Activated CD8-positive, alpha-beta T cell treated with anti-CD3 and anti-CD28 coated beads, Interleukin-2, amount 10 ng/mL, durations not matched to agents 7 days and 5 days (primary cell): ENCODE data around the gene CIBAR2. TPM values are rescaled to one million over a fixed set of nuclear protein-coding genes. Genes with fewer than 3 reads are reported as not detected.
"Not testable (repeated sequence)": the region's sequence is repeated elsewhere in the genome, so short reads cannot be mapped to it uniquely, and the experiment has no call there.

Experiments
- ATAC-seq: fragments of 150-1000 bp; cut with Tn5 transposase; one replicate; pipeline ENCODE4 v1.10.0; 2021; ENCODE audit warnings: moderate library complexity
- CTCF ChIA-PET: fragments of 350-600 bp; sonication (Branson Sonifier 250); formaldehyde crosslinking; loops from one replicate; lab custom pipeline; 2021; ENCODE audit warnings: antibody characterized with exemption; lab: Charles Lee
- POLR2A ChIA-PET: fragments of 350-600 bp; sonication (Branson Sonifier 250); formaldehyde crosslinking; loops from one replicate; lab custom pipeline; 2021; ENCODE audit warnings: antibody characterized with exemption; lab: Charles Lee
- DNase-seq: peaks from one replicate; pipeline ENCODE4 v3.0.0-alpha.2; 2020
- H3K27ac Mint-ChIP-seq: one replicate; pipeline ENCODE4 v1.8.0; 2021; ENCODE audit warnings: mild to moderate bottlenecking, mixed read lengths
- H3K27me3 Mint-ChIP-seq: one replicate; pipeline ENCODE4 v1.8.0; 2021; ENCODE audit warnings: low read depth, mixed read lengths
- H3K36me3 Mint-ChIP-seq: one replicate; pipeline ENCODE4 v1.8.0; 2021; ENCODE audit warnings: low read depth, mixed read lengths
- H3K4me1 Mint-ChIP-seq: one replicate; pipeline ENCODE4 v1.8.0; 2021; ENCODE audit warnings: low read depth, mixed read lengths
- H3K4me3 Mint-ChIP-seq: one replicate; pipeline ENCODE4 v1.8.0; 2021; ENCODE audit warnings: mild to moderate bottlenecking, mixed read lengths
- H3K9me3 Mint-ChIP-seq: one replicate; pipeline ENCODE4 v1.8.0; 2022; ENCODE audit warnings: mixed read lengths; ENCODE audit not compliant: insufficient read depth
- total RNA-seq, 2 experiments: library from RNA; stranded (reverse); gene quantifications; one replicate each; pipeline ENCODE4 v1.2.3, GENCODE V29; 2021

CIBAR2 gene
- total RNA-seq, 2 experiments from 2014 or later: not detected

GRCh38 chr16:85062845-85063244, 49.4 kb downstream of the CIBAR2 start:
- ChIA-PET CTCF (interaction anchor here (1.6 kb wide), 1 partner anchor 24 kb away, joined by 4 read pairs; no protein-coding TSS in a partner anchor), POLR2A (no interaction called here)
- Mint-ChIP-seq H3K27ac (no peak overlapping the region), H3K4me1 (peaks cover 17% of the 10 kb centered on the region), H3K27me3 (no peaks in the 10 kb centered on the region), H3K36me3 (peaks cover 2% of the 10 kb centered on the region), H3K9me3 (no peaks in the 10 kb centered on the region), H3K4me3 (no peak overlapping the region)
- no peak for DNase-seq
- no peak for ATAC-seq

- POLR2A ChIA-PET: no interaction called here
- no peaks in the 10 kb centered on the region for H3K9me3 Mint-ChIP-seq
- no peak overlapping the region for H3K27ac Mint-ChIP-seq
- CTCF ChIA-PET: interaction anchor here (1.6 to 1.7 kb wide), 2 partner anchors 24 to 25 kb away, joined by 4 to 6 read pairs; no protein-coding TSS in a partner anchor
- H3K36me3 Mint-ChIP-seq: peaks cover under 1% of the 10 kb centered on the region
- no peak overlapping the region for H3K4me3 Mint-ChIP-seq
- peaks cover under 1% of the 10 kb centered on the region for H3K27me3 Mint-ChIP-seq
- H3K4me1 Mint-ChIP-seq: peaks cover 22% of the 10 kb centered on the region
- ATAC-seq (no peak), DNase-seq (no peak)
Observed at GRCh38 chr16:85062323-85062722, 49.9 kb downstream of the CIBAR2 start.

- no peak overlapping the region for H3K27ac Mint-ChIP-seq
- ChIA-PET POLR2A (no interaction called here), CTCF (interaction anchor here (1.7 kb wide), 1 partner anchor 25 kb away, joined by 6 read pairs; no protein-coding TSS in a partner anchor)
- H3K36me3 Mint-ChIP-seq: no peaks in the 10 kb centered on the region
- DNase-seq: no peak
- H3K9me3 Mint-ChIP-seq: no peaks in the 10 kb centered on the region
- peaks cover 3% of the 10 kb centered on the region for H3K27me3 Mint-ChIP-seq
- no peak for ATAC-seq
- H3K4me1 Mint-ChIP-seq: peaks cover 29% of the 10 kb centered on the region
- no peak overlapping the region for H3K4me3 Mint-ChIP-seq
Observed at GRCh38 chr16:85061566-85061965, 50.7 kb downstream of the CIBAR2 start.

GRCh38 chr16:85058909-85059308, 53.4 kb downstream of the CIBAR2 start:
- Mint-ChIP-seq H3K27me3 (peaks cover 3% of the 10 kb centered on the region), H3K4me3 (no peak overlapping the region), H3K36me3 (peaks cover 4% of the 10 kb centered on the region), H3K27ac (no peak overlapping the region), H3K9me3 (no peaks in the 10 kb centered on the region), H3K4me1 (peaks cover 52% of the 10 kb centered on the region)
- ATAC-seq (no peak), DNase-seq (no peak)
- POLR2A ChIA-PET: no interaction called here
- CTCF ChIA-PET: interaction anchor here (0.8 to 1.5 kb wide), 3 partner anchors 12 to 31 kb away, joined by 3 to 5 read pairs (median 4); partner anchors contain the start of gene KIAA0513

- DNase-seq (no peak), ATAC-seq (no peak)
- H3K4me3 Mint-ChIP-seq: no peak overlapping the region
- H3K9me3 Mint-ChIP-seq: peaks cover 4% of the 10 kb centered on the region
- no peak overlapping the region for H3K27ac Mint-ChIP-seq
- ChIA-PET POLR2A (no interaction called here), CTCF (interaction anchor here (1.5 to 3.1 kb wide), 2 partner anchors 11 to 30 kb away, joined by 4 to 23 read pairs; partner anchors contain the start of gene KIAA0513)
- peaks cover 3% of the 10 kb centered on the region for H3K27me3 Mint-ChIP-seq
- H3K36me3 Mint-ChIP-seq: peaks cover 9% of the 10 kb centered on the region
- peaks cover 53% of the 10 kb centered on the region for H3K4me1 Mint-ChIP-seq
Observed at GRCh38 chr16:85057948-85058347, 54.3 kb downstream of the CIBAR2 start.

- POLR2A ChIA-PET: interaction anchor here (1.7 kb wide), 1 partner anchor 34 kb away, joined by 7 read pairs; no protein-coding TSS in a partner anchor
Observed at GRCh38 chr16:85057212-85057889, 54.9 kb downstream of the CIBAR2 start.

GRCh38 chr16:85056211-85056748, 56.0 kb downstream of the CIBAR2 start:
- CTCF ChIA-PET: interaction anchor here (0.9 to 3.1 kb wide), 12 partner anchors 9 to 59 kb away, joined by 3 to 27 read pairs (median 4); partner anchors contain the start of gene KIAA0513
- peak overlapping the region; percentile 98 for H3K27ac Mint-ChIP-seq

More at GRCh38 chr16:85057212-85057889, 54.9 kb downstream of the CIBAR2 start:
- DNase-seq (no peak), ATAC-seq (no peak)
- peak overlapping the region; percentile 98 for H3K27ac Mint-ChIP-seq
- H3K9me3 Mint-ChIP-seq: peaks cover 4% of the 10 kb centered on the region
- peak overlapping the region; percentile 3 for H3K4me3 Mint-ChIP-seq
- H3K4me1 Mint-ChIP-seq: peaks cover 49% of the 10 kb centered on the region
- peaks cover 9% of the 10 kb centered on the region for H3K36me3 Mint-ChIP-seq
- CTCF ChIA-PET: interaction anchor here (2.9 to 3.1 kb wide), 2 partner anchors 30 kb away, joined by 23 to 27 read pairs; partner anchors contain the start of gene KIAA0513
- H3K27me3 Mint-ChIP-seq: peaks cover 3% of the 10 kb centered on the region

GRCh38 chr16:85055493-85056210, 56.6 kb downstream of the CIBAR2 start:
- peak; percentile 99 for ATAC-seq
- H3K36me3 Mint-ChIP-seq: peaks cover 9% of the 10 kb centered on the region
- peaks cover 3% of the 10 kb centered on the region for H3K27me3 Mint-ChIP-seq
- peak overlapping the region; percentile 76 for H3K4me3 Mint-ChIP-seq
- H3K27ac Mint-ChIP-seq: peak overlapping the region; percentile 98
- peak; percentile 95 for DNase-seq
- ChIA-PET CTCF (interaction anchor here (0.9 to 3.1 kb wide), 13 partner anchors 9 to 59 kb away, joined by 3 to 27 read pairs (median 4); partner anchors contain the start of gene KIAA0513), POLR2A (interaction anchor here (0.9 to 2.1 kb wide), 6 partner anchors 9 to 50 kb away, joined by 3 to 19 read pairs (median 6); partner anchors contain the start of genes KIAA0513 and ZDHHC7)
- H3K4me1 Mint-ChIP-seq: peaks cover 41% of the 10 kb centered on the region
- H3K9me3 Mint-ChIP-seq: peaks cover 4% of the 10 kb centered on the region

More at GRCh38 chr16:85056211-85056748, 56.0 kb downstream of the CIBAR2 start:
- peaks cover 9% of the 10 kb centered on the region for H3K36me3 Mint-ChIP-seq
- DNase-seq (peak; percentile 33), ATAC-seq (no peak)
- peaks cover 3% of the 10 kb centered on the region for H3K27me3 Mint-ChIP-seq
- peak overlapping the region; percentile 76 for H3K4me3 Mint-ChIP-seq
- H3K4me1 Mint-ChIP-seq: peaks cover 42% of the 10 kb centered on the region
- POLR2A ChIA-PET: interaction anchor here (0.9 to 2.1 kb wide), 6 partner anchors 9 to 49 kb away, joined by 3 to 19 read pairs (median 6); partner anchors contain the start of genes KIAA0513 and ZDHHC7
- H3K9me3 Mint-ChIP-seq: peaks cover 4% of the 10 kb centered on the region

GRCh38 chr16:85054948-85055492, 57.3 kb downstream of the CIBAR2 start:
- H3K27me3 Mint-ChIP-seq: peaks cover 3% of the 10 kb centered on the region
- peaks cover 41% of the 10 kb centered on the region for H3K4me1 Mint-ChIP-seq
- POLR2A ChIA-PET: interaction anchor here (1.1 to 2.1 kb wide), 4 partner anchors 8 to 44 kb away, joined by 4 to 19 read pairs (median 6); partner anchors contain the start of genes KIAA0513 and ZDHHC7
- H3K27ac Mint-ChIP-seq: peak overlapping the region; percentile 98
- no peak for DNase-seq
- H3K4me3 Mint-ChIP-seq: peak overlapping the region; percentile 76
- peaks cover 9% of the 10 kb centered on the region for H3K36me3 Mint-ChIP-seq
- peak; percentile 2 for ATAC-seq
- CTCF ChIA-PET: interaction anchor here (1.0 to 3.1 kb wide), 6 partner anchors 8 to 60 kb away, joined by 4 to 27 read pairs (median 7); partner anchors contain the start of gene KIAA0513
- H3K9me3 Mint-ChIP-seq: peaks cover 4% of the 10 kb centered on the region

- POLR2A ChIA-PET, H3K27me3 Mint-ChIP-seq, H3K36me3 Mint-ChIP-seq, H3K9me3 Mint-ChIP-seq, DNase-seq, ATAC-seq, H3K4me3 Mint-ChIP-seq, CTCF ChIA-PET: not testable (repeated sequence)
- H3K27ac Mint-ChIP-seq: peak overlapping the region; percentile 98
- H3K4me1 Mint-ChIP-seq: peaks cover 41% of the 10 kb centered on the region
Observed at GRCh38 chr16:85054321-85054720, 58.0 kb downstream of the CIBAR2 start.

GRCh38 chr16:85052536-85052935, 59.7 kb downstream of the CIBAR2 start:
- Mint-ChIP-seq H3K36me3 (peaks cover 9% of the 10 kb centered on the region), H3K9me3 (peaks cover 4% of the 10 kb centered on the region), H3K27ac (no peak overlapping the region), H3K4me1 (peaks cover 39% of the 10 kb centered on the region), H3K27me3 (peaks cover 3% of the 10 kb centered on the region), H3K4me3 (no peak overlapping the region)
- ChIA-PET CTCF (no interaction called here), POLR2A (no interaction called here)
- DNase-seq: no peak
- no peak for ATAC-seq
